ENCODE results near the gene KRAS.

DNA sequence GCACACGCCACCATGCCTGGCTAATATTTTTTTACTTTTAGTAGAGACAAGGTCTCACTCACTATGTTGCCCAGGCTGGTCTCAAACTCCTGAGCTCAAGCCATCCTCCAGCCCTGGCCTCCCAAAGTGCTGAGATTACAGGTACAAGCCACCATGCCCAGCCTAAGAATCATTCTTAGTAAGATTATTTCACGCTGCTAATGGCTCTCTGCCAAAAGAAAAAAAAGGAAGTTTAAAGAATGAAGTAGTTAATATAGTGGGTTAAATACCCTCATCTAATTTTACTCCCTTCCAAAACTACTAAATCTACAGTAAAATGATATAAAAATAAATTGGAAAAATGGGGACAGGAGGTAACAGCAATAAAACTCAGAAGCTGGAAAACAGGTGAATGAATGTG is 53.1 kb downstream of the KRAS start:
- no peak for TF ChIP-seq EZH2 (IDR thresholded peaks at IDR 0.05; ENCODE audit: low read depth)
- TF ChIP-seq CTCF (conservative IDR thresholded peaks at IDR 0.05), result no peak

Data from PC-9 (cell line).